CD8-positive, alpha-beta memory T cell (primary cell): ENCODE data around the gene TRIM67. TPM values are rescaled to one million over a fixed set of nuclear protein-coding genes. Genes with fewer than 3 reads are reported as not detected.
A peak's percentile ranks its signal among the peaks of the same experiment; 100 is the strongest.
"Not testable (repeated sequence)": the region's sequence is repeated elsewhere in the genome, so short reads cannot be mapped to it uniquely, and the experiment has no call there.

Experiments
- CTCF ChIA-PET: fragments of 350-600 bp; sonication (Branson Sonifier 250); formaldehyde crosslinking; loops from one replicate; lab custom pipeline; 2021; ENCODE audit warnings: antibody characterized with exemption; lab: Charles Lee
- POLR2A ChIA-PET: fragments of 350-600 bp; sonication (Branson Sonifier 250); formaldehyde crosslinking; loops from one replicate; lab custom pipeline; 2021; ENCODE audit warnings: antibody characterized with exemption; lab: Charles Lee
- DNase-seq, 5 donors: peaks; one replicate each; pipeline versions ENCODE4 v3.0.0 to v3.0.0-alpha.2; 2020 to 2022; ENCODE audit warnings: mixed read lengths in 1 of 5
- H3K27ac ChIP-seq: one replicate; pipeline ENCODE4 v1.7.0; 2013; ENCODE audit warnings: low read depth, mild to moderate bottlenecking, low read length, moderate library complexity
- H3K27me3 ChIP-seq: 2 replicates; pipeline ENCODE4 v1.7.0; 2013; ENCODE audit warnings: low read length, mild to moderate bottlenecking; ENCODE audit not compliant: insufficient read depth, poor library complexity, severe bottlenecking
- H3K36me3 ChIP-seq: 2 replicates; pipeline ENCODE4 v1.7.0; 2013; ENCODE audit warnings: mild to moderate bottlenecking, low read length, moderate library complexity; ENCODE audit not compliant: insufficient read depth
- H3K4me1 ChIP-seq: 2 replicates; pipeline ENCODE4 v1.7.0; 2013; ENCODE audit warnings: mild to moderate bottlenecking, low read length, moderate library complexity; ENCODE audit not compliant: insufficient read depth
- H3K4me3 ChIP-seq: 2 replicates; pipeline ENCODE4 v1.7.0; 2013; ENCODE audit warnings: mild to moderate bottlenecking, low read length
- H3K9me3 ChIP-seq: 2 replicates; pipeline ENCODE4 v1.7.0; 2013; ENCODE audit warnings: mild to moderate bottlenecking, low read length
- H3K27ac Mint-ChIP-seq, 8 donors: one replicate each; pipeline ENCODE4 v1.8.0; 2020 to 2021; ENCODE audit warnings: mixed read lengths in 8 of 8, mild to moderate bottlenecking in 6 of 8, inconsistent platforms in 3 of 8, moderate library complexity in 3 of 8
- H3K27me3 Mint-ChIP-seq, 2 donors: one replicate each; pipeline ENCODE4 v1.8.0; 2020 to 2021; ENCODE audit warnings: mixed read lengths in 2 of 2, mild to moderate bottlenecking in 1 of 2, moderate library complexity in 1 of 2
- H3K36me3 Mint-ChIP-seq, 3 donors: one replicate each; pipeline ENCODE4 v1.8.0; 2020 to 2021; ENCODE audit warnings: mixed read lengths in 3 of 3, inconsistent platforms in 1 of 3, mild to moderate bottlenecking in 1 of 3
- H3K4me1 Mint-ChIP-seq, 3 donors: one replicate each; pipeline ENCODE4 v1.8.0; 2020 to 2021; ENCODE audit warnings: mixed read lengths in 3 of 3, inconsistent platforms in 1 of 3, mild to moderate bottlenecking in 1 of 3
- H3K4me3 Mint-ChIP-seq, 7 donors: one replicate each; pipeline ENCODE4 v1.8.0; 2020 to 2021; ENCODE audit warnings: mixed read lengths in 7 of 7, mild to moderate bottlenecking in 6 of 7, moderate library complexity in 4 of 7, inconsistent platforms in 2 of 7
- H3K9me3 Mint-ChIP-seq, 5 donors: one replicate each; pipeline ENCODE4 v1.8.0; 2020 to 2022; ENCODE audit warnings: mixed read lengths in 5 of 5, mild to moderate bottlenecking in 3 of 5, moderate library complexity in 2 of 5, inconsistent platforms in 1 of 5
- polyA plus RNA-seq: library from polyadenylated mRNA; unstranded; fragments of 300-500 nt; fragmentation: Illumina TruSeq; gene quantifications from one replicate; pipeline ENCODE4 v1.2.3, GENCODE V29; 2021
- total RNA-seq, 2 experiments: library from RNA; stranded (reverse); gene quantifications; one replicate each; pipeline ENCODE4 v1.2.3, GENCODE V29; 2021

The TRIM67 gene
- total and polyA plus RNA-seq, 3 experiments from 2014 or later, result not detected

- Mint-ChIP-seq H3K36me3 (no peaks in the 10 kb centered on the region), H3K4me1 (peaks cover 5 to 7% (median 6%) of the 10 kb centered on the region in 3 donors), H3K27ac (peak overlapping the region in 2 of 8 donors; percentile 51 to 65), H3K4me3 (no peak overlapping the region), H3K27me3 (peaks cover 2 to 13% of the 10 kb centered on the region in 2 donors), H3K9me3 (no peaks in the 10 kb centered on the region)
- Histone ChIP-seq H3K27ac (no peak overlapping the region), H3K36me3 (no peaks in the 10 kb centered on the region), H3K9me3 (no peaks in the 10 kb centered on the region), H3K27me3 (no peaks in the 10 kb centered on the region), H3K4me1 (peaks cover 8% of the 10 kb centered on the region), H3K4me3 (no peak overlapping the region)
- POLR2A ChIA-PET, result no interaction called here
- CTCF ChIA-PET, result interaction anchor here (1.1 to 1.2 kb wide), 2 partner anchors 15 to 293 kb away, joined by 3 to 5 read pairs; no protein-coding TSS in a partner anchor
- no peak for DNase-seq
Measured at GRCh38 chr1:231208980-231209379, 47.1 kb downstream of the TRIM67 start.

- H3K36me3 Mint-ChIP-seq, result no peaks in the 10 kb centered on the region
- no peak overlapping the region for H3K4me3 Mint-ChIP-seq
- peaks cover 5 to 7% (median 6%) of the 10 kb centered on the region in 3 donors for H3K4me1 Mint-ChIP-seq
- no peak overlapping the region for H3K27ac Mint-ChIP-seq
- peaks cover 0 to 8% of the 10 kb centered on the region in 2 donors for H3K27me3 Mint-ChIP-seq
- Histone ChIP-seq H3K36me3 (no peaks in the 10 kb centered on the region), H3K4me3 (no peak overlapping the region), H3K4me1 (peaks cover 8% of the 10 kb centered on the region), H3K9me3 (no peaks in the 10 kb centered on the region), H3K27me3 (no peaks in the 10 kb centered on the region), H3K27ac (no peak overlapping the region)
- CTCF ChIA-PET, result interaction anchor here (1.1 to 2.1 kb wide), 3 partner anchors 15 to 293 kb away, joined by 3 to 6 read pairs (median 5); no protein-coding TSS in a partner anchor
- no peaks in the 10 kb centered on the region for H3K9me3 Mint-ChIP-seq
- DNase-seq, result no peak
- POLR2A ChIA-PET, result no interaction called here
Measured at GRCh38 chr1:231209531-231209930, 47.7 kb downstream of the TRIM67 start.

- DNase-seq, result no peak
- Histone ChIP-seq H3K36me3 (no peaks in the 10 kb centered on the region), H3K4me3 (no peak overlapping the region), H3K9me3 (no peaks in the 10 kb centered on the region), H3K4me1 (peaks cover 8% of the 10 kb centered on the region), H3K27ac (no peak overlapping the region), H3K27me3 (no peaks in the 10 kb centered on the region)
- peaks cover 0 to 2% of the 10 kb centered on the region in 2 donors for H3K27me3 Mint-ChIP-seq
- no peak overlapping the region for H3K27ac Mint-ChIP-seq
- peaks cover 5 to 8% (median 6%) of the 10 kb centered on the region in 3 donors for H3K4me1 Mint-ChIP-seq
- no peaks in the 10 kb centered on the region for H3K36me3 Mint-ChIP-seq
- ChIA-PET POLR2A (no interaction called here), CTCF (interaction anchor here (1.2 to 2.1 kb wide), 2 partner anchors 16 to 290 kb away, joined by 3 to 6 read pairs; no protein-coding TSS in a partner anchor)
- no peaks in the 10 kb centered on the region for H3K9me3 Mint-ChIP-seq
- no peak overlapping the region for H3K4me3 Mint-ChIP-seq
Measured at GRCh38 chr1:231210126-231210525, 48.3 kb downstream of the TRIM67 start.

GRCh38 chr1:231211005-231211857, 49.4 kb downstream of the TRIM67 start:
- Mint-ChIP-seq H3K4me1 (peaks cover 8 to 14% (median 10%) of the 10 kb centered on the region in 3 donors), H3K27me3 (peaks cover 0 to 1% of the 10 kb centered on the region in 2 donors), H3K9me3 (no peaks in the 10 kb centered on the region), H3K36me3 (no peaks in the 10 kb centered on the region), H3K27ac (peak overlapping the region in 6 of 8 donors; percentile 72 to 86 (median 84)), H3K4me3 (peak overlapping the region; percentile 58 to 93 (median 87))
- peak overlapping the region; percentile 67 for H3K4me3 ChIP-seq
- H3K9me3 ChIP-seq, result no peaks in the 10 kb centered on the region
- peaks cover 8% of the 10 kb centered on the region for H3K4me1 ChIP-seq
- peak; percentile 79 to 89 (median 88) for DNase-seq
- POLR2A ChIA-PET, result no interaction called here
- CTCF ChIA-PET, result interaction anchor here (1.0 to 2.1 kb wide), 7 partner anchors 16 to 413 kb away, joined by 3 to 6 read pairs (median 3); no protein-coding TSS in a partner anchor
- no peaks in the 10 kb centered on the region for H3K36me3 ChIP-seq
- H3K27ac ChIP-seq, result no peak overlapping the region
- no peaks in the 10 kb centered on the region for H3K27me3 ChIP-seq

GRCh38 chr1:231212301-231212700, 50.4 kb downstream of the TRIM67 start:
- peaks cover 8 to 14% (median 11%) of the 10 kb centered on the region in 3 donors for H3K4me1 Mint-ChIP-seq
- H3K4me3 ChIP-seq, POLR2A ChIA-PET, H3K27me3 Mint-ChIP-seq, H3K27ac ChIP-seq, DNase-seq, H3K36me3 ChIP-seq, H3K9me3 Mint-ChIP-seq, H3K4me3 Mint-ChIP-seq, H3K4me1 ChIP-seq, H3K9me3 ChIP-seq, H3K36me3 Mint-ChIP-seq, H3K27me3 ChIP-seq: not testable (repeated sequence)
- CTCF ChIA-PET, result interaction anchor here (1.1 to 1.6 kb wide), 2 partner anchors 300 to 302 kb away, joined by 3 to 5 read pairs; no protein-coding TSS in a partner anchor
- H3K27ac Mint-ChIP-seq, result peak overlapping the region in 2 of 8 donors; percentile 15 to 56

- Histone ChIP-seq H3K27me3 (no peaks in the 10 kb centered on the region), H3K36me3 (no peaks in the 10 kb centered on the region), H3K9me3 (no peaks in the 10 kb centered on the region), H3K4me3 (no peak overlapping the region), H3K4me1 (peaks cover 8% of the 10 kb centered on the region), H3K27ac (no peak overlapping the region)
- ChIA-PET CTCF (interaction anchor here (0.8 kb wide), 1 partner anchor 571 kb away, joined by 3 read pairs; no protein-coding TSS in a partner anchor), POLR2A (interaction anchor here (0.7 kb wide), 1 partner anchor 1092 kb away, joined by 4 read pairs; no protein-coding TSS in a partner anchor)
- H3K27ac Mint-ChIP-seq, result peak overlapping the region in 1 of 8 donors; percentile 26
- H3K36me3 Mint-ChIP-seq, result no peaks in the 10 kb centered on the region
- peaks cover 0 to 3% of the 10 kb centered on the region in 2 donors for H3K27me3 Mint-ChIP-seq
- H3K4me1 Mint-ChIP-seq, result peaks cover 8 to 14% (median 11%) of the 10 kb centered on the region in 3 donors
- DNase-seq, result no peak
- H3K4me3 Mint-ChIP-seq, result no peak overlapping the region
- no peaks in the 10 kb centered on the region for H3K9me3 Mint-ChIP-seq
Measured at GRCh38 chr1:231213831-231214573, 52.1 kb downstream of the TRIM67 start.

GRCh38 chr1:231214918-231215680, 53.2 kb downstream of the TRIM67 start:
- no peaks in the 10 kb centered on the region for H3K36me3 ChIP-seq
- Mint-ChIP-seq H3K4me1 (peaks cover 8 to 14% (median 11%) of the 10 kb centered on the region in 3 donors), H3K4me3 (no peak overlapping the region), H3K27me3 (peaks cover 0 to 3% of the 10 kb centered on the region in 2 donors), H3K9me3 (no peaks in the 10 kb centered on the region), H3K36me3 (no peaks in the 10 kb centered on the region), H3K27ac (peak overlapping the region in 1 of 8 donors; percentile 67)
- peak in 1 of 5 donors; percentile 13 for DNase-seq
- H3K27me3 ChIP-seq, result no peaks in the 10 kb centered on the region
- no peak overlapping the region for H3K4me3 ChIP-seq
- CTCF ChIA-PET, result no interaction called here
- POLR2A ChIA-PET, result interaction anchor here (0.7 kb wide), 1 partner anchor 1093 kb away, joined by 4 read pairs; no protein-coding TSS in a partner anchor
- no peak overlapping the region for H3K27ac ChIP-seq
- peaks cover 8% of the 10 kb centered on the region for H3K4me1 ChIP-seq
- H3K9me3 ChIP-seq, result no peaks in the 10 kb centered on the region
